Measurements from ENCODE around the gene MSMP. TPM values are rescaled to one million over a fixed set of nuclear protein-coding genes. Genes with fewer than 3 reads are reported as not detected.

Gene MSMP
- total and polyA plus RNA-seq, 9 of the 15 experiments (the other 6 are each of a cell fraction or from before 2014, with no cell fraction given): 0.60 TPM; not detected in 8

DNA sequence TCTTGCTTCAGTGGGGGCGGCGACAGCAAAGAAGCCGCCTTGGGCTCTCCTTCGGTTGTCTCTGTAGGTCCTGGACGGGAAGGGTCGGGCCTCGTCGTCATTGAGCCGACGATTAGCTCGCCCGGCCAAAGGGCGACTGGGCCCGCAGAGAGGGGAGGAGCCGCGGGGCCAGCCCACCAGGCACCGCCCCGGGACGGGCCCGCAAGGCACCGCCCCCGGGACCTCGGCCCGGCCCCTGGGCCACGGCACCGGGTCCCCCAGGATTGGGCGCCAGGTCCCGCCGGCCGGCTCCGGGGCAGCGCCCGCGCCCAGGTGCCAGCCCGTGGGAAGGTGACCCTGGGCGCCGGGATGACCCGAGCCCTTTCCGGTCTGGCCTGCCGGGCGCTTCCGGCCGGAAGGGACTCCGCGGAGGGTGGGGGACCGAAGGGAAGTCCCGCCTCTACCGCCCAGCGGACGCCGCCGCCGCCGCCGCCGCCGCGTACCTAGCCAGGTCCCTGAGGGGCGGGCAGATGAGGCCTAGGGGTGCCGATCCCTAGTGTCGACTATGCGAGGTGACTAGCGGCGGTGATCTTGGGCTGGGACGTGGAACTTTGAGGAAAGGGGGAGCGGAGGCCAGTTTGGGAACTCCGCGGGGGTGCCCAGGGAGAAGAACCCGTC is 5.1 kb downstream of the MSMP start, which contains the start of the genes GBA2 and RGP1 (continued):
- TF ChIP-seq ZKSCAN1 (IDR thresholded peaks at IDR 0.05; ENCODE audit: low read depth, low read length) (no peak), GATAD2A (IDR thresholded peaks at IDR 0.05) (peak; percentile 40; the same call in 1 of the 2 replicates), MAZ (CRISPR knock-in tag; conservative IDR thresholded peaks at IDR 0.05 in 1 of 2, IDR thresholded peaks at IDR 0.05 in 1 of 2) (peak; percentile 47 to 69; a peak in 2 of 4 replicates), GTF2E2 (tag; IDR thresholded peaks at IDR 0.05) (0 out of 2 replicates have a peak, but pooled peaks have one; percentile 55), CHCHD3 (CRISPR knock-in tag; IDR thresholded peaks at IDR 0.05) (no peak), SAFB2 (IDR thresholded peaks at IDR 0.05; ENCODE audit: borderline replicate concordance, low read depth, low read length, severe bottlenecking) (no peak), ETV5 (CRISPR knock-in tag; IDR thresholded peaks at IDR 0.05; ENCODE audit: low read depth) (peak; percentile 68), CREB1 (IDR thresholded peaks at IDR 0.05) (peak; percentile 60; the same call in 1 of the 2 replicates), CREB1 (CRISPR knock-in tag; IDR thresholded peaks at IDR 0.05) (no peak), RBBP5 (IDR thresholded peaks at IDR 0.05; ENCODE audit: borderline replicate concordance, insufficient read depth, low read length, poor library complexity, severe bottlenecking) (peak; percentile 99), ZNF780A (CRISPR knock-in tag; IDR thresholded peaks at IDR 0.05) (no peak)
- TF ChIP-seq, protein P1, sequence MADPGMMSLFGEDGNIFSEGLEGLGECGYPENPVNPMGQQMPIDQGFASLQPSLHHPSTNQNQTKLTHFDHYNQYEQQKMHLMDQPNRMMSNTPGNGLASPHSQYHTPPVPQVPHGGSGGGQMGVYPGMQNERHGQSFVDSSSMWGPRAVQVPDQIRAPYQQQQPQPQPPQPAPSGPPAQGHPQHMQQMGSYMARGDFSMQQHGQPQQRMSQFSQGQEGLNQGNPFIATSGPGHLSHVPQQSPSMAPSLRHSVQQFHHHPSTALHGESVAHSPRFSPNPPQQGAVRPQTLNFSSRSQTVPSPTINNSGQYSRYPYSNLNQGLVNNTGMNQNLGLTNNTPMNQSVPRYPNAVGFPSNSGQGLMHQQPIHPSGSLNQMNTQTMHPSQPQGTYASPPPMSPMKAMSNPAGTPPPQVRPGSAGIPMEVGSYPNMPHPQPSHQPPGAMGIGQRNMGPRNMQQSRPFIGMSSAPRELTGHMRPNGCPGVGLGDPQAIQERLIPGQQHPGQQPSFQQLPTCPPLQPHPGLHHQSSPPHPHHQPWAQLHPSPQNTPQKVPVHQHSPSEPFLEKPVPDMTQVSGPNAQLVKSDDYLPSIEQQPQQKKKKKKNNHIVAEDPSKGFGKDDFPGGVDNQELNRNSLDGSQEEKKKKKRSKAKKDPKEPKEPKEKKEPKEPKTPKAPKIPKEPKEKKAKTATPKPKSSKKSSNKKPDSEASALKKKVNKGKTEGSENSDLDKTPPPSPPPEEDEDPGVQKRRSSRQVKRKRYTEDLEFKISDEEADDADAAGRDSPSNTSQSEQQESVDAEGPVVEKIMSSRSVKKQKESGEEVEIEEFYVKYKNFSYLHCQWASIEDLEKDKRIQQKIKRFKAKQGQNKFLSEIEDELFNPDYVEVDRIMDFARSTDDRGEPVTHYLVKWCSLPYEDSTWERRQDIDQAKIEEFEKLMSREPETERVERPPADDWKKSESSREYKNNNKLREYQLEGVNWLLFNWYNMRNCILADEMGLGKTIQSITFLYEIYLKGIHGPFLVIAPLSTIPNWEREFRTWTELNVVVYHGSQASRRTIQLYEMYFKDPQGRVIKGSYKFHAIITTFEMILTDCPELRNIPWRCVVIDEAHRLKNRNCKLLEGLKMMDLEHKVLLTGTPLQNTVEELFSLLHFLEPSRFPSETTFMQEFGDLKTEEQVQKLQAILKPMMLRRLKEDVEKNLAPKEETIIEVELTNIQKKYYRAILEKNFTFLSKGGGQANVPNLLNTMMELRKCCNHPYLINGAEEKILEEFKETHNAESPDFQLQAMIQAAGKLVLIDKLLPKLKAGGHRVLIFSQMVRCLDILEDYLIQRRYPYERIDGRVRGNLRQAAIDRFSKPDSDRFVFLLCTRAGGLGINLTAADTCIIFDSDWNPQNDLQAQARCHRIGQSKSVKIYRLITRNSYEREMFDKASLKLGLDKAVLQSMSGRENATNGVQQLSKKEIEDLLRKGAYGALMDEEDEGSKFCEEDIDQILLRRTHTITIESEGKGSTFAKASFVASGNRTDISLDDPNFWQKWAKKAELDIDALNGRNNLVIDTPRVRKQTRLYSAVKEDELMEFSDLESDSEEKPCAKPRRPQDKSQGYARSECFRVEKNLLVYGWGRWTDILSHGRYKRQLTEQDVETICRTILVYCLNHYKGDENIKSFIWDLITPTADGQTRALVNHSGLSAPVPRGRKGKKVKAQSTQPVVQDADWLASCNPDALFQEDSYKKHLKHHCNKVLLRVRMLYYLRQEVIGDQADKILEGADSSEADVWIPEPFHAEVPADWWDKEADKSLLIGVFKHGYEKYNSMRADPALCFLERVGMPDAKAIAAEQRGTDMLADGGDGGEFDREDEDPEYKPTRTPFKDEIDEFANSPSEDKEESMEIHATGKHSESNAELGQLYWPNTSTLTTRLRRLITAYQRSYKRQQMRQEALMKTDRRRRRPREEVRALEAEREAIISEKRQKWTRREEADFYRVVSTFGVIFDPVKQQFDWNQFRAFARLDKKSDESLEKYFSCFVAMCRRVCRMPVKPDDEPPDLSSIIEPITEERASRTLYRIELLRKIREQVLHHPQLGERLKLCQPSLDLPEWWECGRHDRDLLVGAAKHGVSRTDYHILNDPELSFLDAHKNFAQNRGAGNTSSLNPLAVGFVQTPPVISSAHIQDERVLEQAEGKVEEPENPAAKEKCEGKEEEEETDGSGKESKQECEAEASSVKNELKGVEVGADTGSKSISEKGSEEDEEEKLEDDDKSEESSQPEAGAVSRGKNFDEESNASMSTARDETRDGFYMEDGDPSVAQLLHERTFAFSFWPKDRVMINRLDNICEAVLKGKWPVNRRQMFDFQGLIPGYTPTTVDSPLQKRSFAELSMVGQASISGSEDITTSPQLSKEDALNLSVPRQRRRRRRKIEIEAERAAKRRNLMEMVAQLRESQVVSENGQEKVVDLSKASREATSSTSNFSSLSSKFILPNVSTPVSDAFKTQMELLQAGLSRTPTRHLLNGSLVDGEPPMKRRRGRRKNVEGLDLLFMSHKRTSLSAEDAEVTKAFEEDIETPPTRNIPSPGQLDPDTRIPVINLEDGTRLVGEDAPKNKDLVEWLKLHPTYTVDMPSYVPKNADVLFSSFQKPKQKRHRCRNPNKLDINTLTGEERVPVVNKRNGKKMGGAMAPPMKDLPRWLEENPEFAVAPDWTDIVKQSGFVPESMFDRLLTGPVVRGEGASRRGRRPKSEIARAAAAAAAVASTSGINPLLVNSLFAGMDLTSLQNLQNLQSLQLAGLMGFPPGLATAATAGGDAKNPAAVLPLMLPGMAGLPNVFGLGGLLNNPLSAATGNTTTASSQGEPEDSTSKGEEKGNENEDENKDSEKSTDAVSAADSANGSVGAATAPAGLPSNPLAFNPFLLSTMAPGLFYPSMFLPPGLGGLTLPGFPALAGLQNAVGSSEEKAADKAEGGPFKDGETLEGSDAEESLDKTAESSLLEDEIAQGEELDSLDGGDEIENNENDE (IDR thresholded peaks at IDR 0.05; ENCODE audit: low read depth, low read length): no peak
- TF ChIP-seq, protein P2, sequence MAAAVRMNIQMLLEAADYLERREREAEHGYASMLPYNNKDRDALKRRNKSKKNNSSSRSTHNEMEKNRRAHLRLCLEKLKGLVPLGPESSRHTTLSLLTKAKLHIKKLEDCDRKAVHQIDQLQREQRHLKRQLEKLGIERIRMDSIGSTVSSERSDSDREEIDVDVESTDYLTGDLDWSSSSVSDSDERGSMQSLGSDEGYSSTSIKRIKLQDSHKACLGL (CRISPR knock-in tag; IDR thresholded peaks at IDR 0.05; ENCODE audit: borderline replicate concordance, poor library complexity, severe bottlenecking): no peak
- TF ChIP-seq, protein P3, sequence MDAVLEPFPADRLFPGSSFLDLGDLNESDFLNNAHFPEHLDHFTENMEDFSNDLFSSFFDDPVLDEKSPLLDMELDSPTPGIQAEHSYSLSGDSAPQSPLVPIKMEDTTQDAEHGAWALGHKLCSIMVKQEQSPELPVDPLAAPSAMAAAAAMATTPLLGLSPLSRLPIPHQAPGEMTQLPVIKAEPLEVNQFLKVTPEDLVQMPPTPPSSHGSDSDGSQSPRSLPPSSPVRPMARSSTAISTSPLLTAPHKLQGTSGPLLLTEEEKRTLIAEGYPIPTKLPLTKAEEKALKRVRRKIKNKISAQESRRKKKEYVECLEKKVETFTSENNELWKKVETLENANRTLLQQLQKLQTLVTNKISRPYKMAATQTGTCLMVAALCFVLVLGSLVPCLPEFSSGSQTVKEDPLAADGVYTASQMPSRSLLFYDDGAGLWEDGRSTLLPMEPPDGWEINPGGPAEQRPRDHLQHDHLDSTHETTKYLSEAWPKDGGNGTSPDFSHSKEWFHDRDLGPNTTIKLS (IDR thresholded peaks at IDR 0.05; ENCODE audit: borderline replicate concordance, low read depth): peak; percentile 27; the same call in 1 of the 2 replicates

Measured in K562 (cell line).